Measurements from ENCODE around the gene TTC1.

TTC1 gene

GRCh38 chr5:160083501-160083900, 74.6 kb downstream of the TTC1 start:
- no peaks in the 10 kb centered on the region for H3K9me2 ChIP-seq (replicated peaks; ENCODE audit: low read depth, low read length)
- H3K4me3 ChIP-seq (ENCODE audit: low read length, poor library complexity, severe bottlenecking), result no peak overlapping the region
- no peaks in the 10 kb centered on the region for H3K9me3 ChIP-seq (ENCODE audit: insufficient read depth, low read depth, low read length)
- H4K20me1 ChIP-seq (ENCODE audit: insufficient read depth, low read length, poor library complexity, severe bottlenecking), result no peaks in the 10 kb centered on the region
- H3K9ac ChIP-seq (ENCODE audit: low read depth, low read length, poor library complexity, severe bottlenecking), result no peak overlapping the region
- no peaks in the 10 kb centered on the region for H3K36me3 ChIP-seq (ENCODE audit: insufficient read depth, low read length)
- no peak overlapping the region for H3K4me2 ChIP-seq (ENCODE audit: low read depth, low read length, poor library complexity, severe bottlenecking)
- no peak overlapping the region for H2AFZ ChIP-seq (ENCODE audit: low read length)
- H3K79me2 ChIP-seq (ENCODE audit: insufficient read depth, low read length), result no peaks in the 10 kb centered on the region
- H3F3A ChIP-seq (ENCODE audit: low read depth), result no peaks in the 10 kb centered on the region
- TF ChIP-seq CTCF (conservative IDR thresholded peaks at IDR 0.05; ENCODE audit: low read length), result no peak
- TF ChIP-seq EZH2phosphoT487 (IDR thresholded peaks at IDR 0.05; ENCODE audit: borderline replicate concordance), result no peak
- H3K27me3 ChIP-seq (ENCODE audit: insufficient read depth, low read length, poor library complexity, severe bottlenecking), result no peaks in the 10 kb centered on the region
- no peaks in the 10 kb centered on the region for H3K4me1 ChIP-seq (ENCODE audit: insufficient read depth, low read length, poor library complexity, severe bottlenecking)

GRCh38 chr5:160084144-160084543, 75.2 kb downstream of the TTC1 start:
- Histone ChIP-seq H3F3A (ENCODE audit: low read depth) (no peaks in the 10 kb centered on the region), H3K9me2 (replicated peaks; ENCODE audit: low read depth, low read length) (no peaks in the 10 kb centered on the region), H3K79me2 (ENCODE audit: insufficient read depth, low read length) (no peaks in the 10 kb centered on the region), H4K20me1 (ENCODE audit: insufficient read depth, low read length, poor library complexity, severe bottlenecking) (no peaks in the 10 kb centered on the region), H3K4me2 (ENCODE audit: low read depth, low read length, poor library complexity, severe bottlenecking) (no peak overlapping the region), H2AFZ (ENCODE audit: low read length) (no peak overlapping the region), H3K27me3 (ENCODE audit: insufficient read depth, low read length, poor library complexity, severe bottlenecking) (no peaks in the 10 kb centered on the region), H3K4me3 (ENCODE audit: low read length, poor library complexity, severe bottlenecking) (no peak overlapping the region), H3K36me3 (ENCODE audit: insufficient read depth, low read length) (no peaks in the 10 kb centered on the region), H3K9ac (ENCODE audit: low read depth, low read length, poor library complexity, severe bottlenecking) (no peak overlapping the region), H3K9me3 (ENCODE audit: insufficient read depth, low read depth, low read length) (no peaks in the 10 kb centered on the region), H3K4me1 (ENCODE audit: insufficient read depth, low read length, poor library complexity, severe bottlenecking) (no peaks in the 10 kb centered on the region)
- no peak for TF ChIP-seq CTCF (conservative IDR thresholded peaks at IDR 0.05; ENCODE audit: low read length)
- no peak for TF ChIP-seq EZH2phosphoT487 (IDR thresholded peaks at IDR 0.05; ENCODE audit: borderline replicate concordance)

DNA sequence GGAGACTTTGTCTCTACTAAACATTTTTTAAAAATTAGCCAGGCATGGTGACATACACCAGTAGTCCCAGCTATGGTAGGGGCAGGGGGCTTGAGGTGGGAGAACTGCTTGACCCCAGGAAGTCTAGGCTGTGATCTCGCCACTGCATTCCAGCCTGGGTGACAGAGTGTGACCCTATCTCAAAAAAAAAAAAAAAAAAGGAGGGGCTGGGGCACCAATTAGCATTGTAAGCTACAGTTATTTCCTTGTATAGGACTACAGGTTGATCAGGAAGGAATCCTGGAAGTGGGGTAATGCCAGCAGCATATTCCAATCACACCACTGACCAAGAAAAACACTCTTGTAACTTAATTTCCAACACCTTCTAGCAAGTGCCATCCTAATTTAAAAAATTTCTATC, 78.3 kb downstream of the TTC1 start:
- TF ChIP-seq EZH2phosphoT487 (IDR thresholded peaks at IDR 0.05; ENCODE audit: borderline replicate concordance), result no peak
- no peak for TF ChIP-seq CTCF (conservative IDR thresholded peaks at IDR 0.05; ENCODE audit: low read length)
- H3F3A ChIP-seq (ENCODE audit: low read depth), result no peaks in the 10 kb centered on the region
- H3K9me3 ChIP-seq (ENCODE audit: insufficient read depth, low read depth, low read length), result no peaks in the 10 kb centered on the region
- H4K20me1 ChIP-seq (ENCODE audit: insufficient read depth, low read length, poor library complexity, severe bottlenecking), result no peaks in the 10 kb centered on the region
- H3K9me2 ChIP-seq (replicated peaks; ENCODE audit: low read depth, low read length), result no peaks in the 10 kb centered on the region
- no peak overlapping the region for H3K4me2 ChIP-seq (ENCODE audit: low read depth, low read length, poor library complexity, severe bottlenecking)
- no peaks in the 10 kb centered on the region for H3K4me1 ChIP-seq (ENCODE audit: insufficient read depth, low read length, poor library complexity, severe bottlenecking)
- H3K9ac ChIP-seq (ENCODE audit: low read depth, low read length, poor library complexity, severe bottlenecking), result no peak overlapping the region
- H3K27me3 ChIP-seq (ENCODE audit: insufficient read depth, low read length, poor library complexity, severe bottlenecking), result no peaks in the 10 kb centered on the region
- no peak overlapping the region for H3K4me3 ChIP-seq (ENCODE audit: low read length, poor library complexity, severe bottlenecking)
- H3K79me2 ChIP-seq (ENCODE audit: insufficient read depth, low read length), result no peaks in the 10 kb centered on the region
- peaks cover 3% of the 10 kb centered on the region; the same call in 1 of the 2 replicates for H3K36me3 ChIP-seq (ENCODE audit: insufficient read depth, low read length)
- H2AFZ ChIP-seq (ENCODE audit: low read length), result no peak overlapping the region

Data from Loucy (cell line).